Heart left ventricle (tissue), 16 donors: ENCODE data around the gene NEMP1. TPM values are rescaled to one million over a fixed set of nuclear protein-coding genes. Genes with fewer than 3 reads are reported as not detected.

Experiments used
- ATAC-seq, 4 donors: fragments of 200-7000 bp; cut with Tn5 transposase; one replicate each; pipeline ENCODE4 v1.9.1; 2020 to 2022; ENCODE audit warnings: moderate library complexity in 4 of 4, mild to moderate bottlenecking in 3 of 4, moderate number of reproducible peaks in 1 of 4
- DNase-seq, 5 donors: peaks; one replicate each; pipeline ENCODE4 v3.0.0-alpha.2; 2020
- H3K27ac ChIP-seq, 12 donors: fragments of 200-600 bp; sonication (generic) in 4 of 12; one replicate each; pipeline versions ENCODE4 v1.5.0 to v1.8.0; 2016 to 2022; ENCODE audit warnings: mild to moderate bottlenecking in 2 of 12
- H3K27me3 ChIP-seq, 9 donors: fragments of 200-600 bp; sonication (generic) in 2 of 9; one replicate each; pipeline versions ENCODE4 v1.5.1 to v1.8.0; 2016 to 2022; ENCODE audit warnings: mild to moderate bottlenecking in 3 of 9
- H3K36me3 ChIP-seq, 9 donors: fragments of 200-600 bp; sonication (generic) in 2 of 9; one replicate each; pipeline versions ENCODE4 v1.5.0 to v1.8.0; 2018 to 2022; ENCODE audit warnings: mild to moderate bottlenecking in 2 of 9
- H3K4me1 ChIP-seq, 12 donors: fragments of 200-600 bp; sonication (generic) in 4 of 12; one replicate each; pipeline versions ENCODE4 v1.5.0 to v1.8.0; 2016 to 2022; ENCODE audit warnings: mild to moderate bottlenecking in 3 of 12
- H3K4me3 ChIP-seq, 12 donors: fragments of 200-600 bp; sonication (generic) in 4 of 12; one replicate each; pipeline versions ENCODE4 v1.5.0 to v1.8.0; 2017 to 2022; ENCODE audit warnings: mild to moderate bottlenecking in 9 of 12, moderate library complexity in 4 of 12
- H3K9me3 ChIP-seq, 12 donors: fragments of 200-600 bp; sonication (generic) in 4 of 12; one replicate each; pipeline versions ENCODE4 v1.5.0 to v1.8.0; 2016 to 2022; ENCODE audit warnings: mild to moderate bottlenecking in 1 of 12
- CTCF ChIP-seq, 12 donors: fragments of 200-600 bp; sonication (generic) in 4 of 12; IDR thresholded peaks; one replicate each; pipeline versions ENCODE4 v1.5.0 to v1.8.0; 2018 to 2022; ENCODE audit warnings: antibody characterized with exemption in 12 of 12, mild to moderate bottlenecking in 5 of 12
- POLR2A ChIP-seq, 2 donors: fragments of 450-650 bp; IDR thresholded peaks; one replicate each; pipeline ENCODE4 v1.6.1; 2017; ENCODE audit warnings: antibody characterized with exemption in 2 of 2, mild to moderate bottlenecking in 2 of 2, moderate library complexity in 2 of 2
- WGBS, 4 donors: extraction: QIAGEN DNeasy Blood & Tissue Kit in 2 of 4; methylation state at CpG; one replicate each; pipeline versions ENCODE4 v1.1.5 to v1.1.7; 2013 to 2018; 5-methylcytosine and 5-hydroxymethylcytosine counted together
- intact Hi-C, 10 donors: fragments of 100-400 bp; cut with DNase I; formaldehyde crosslinking; loops; one replicate each; pipeline versions ENCODE4 v1.11.1 to v1.14.2; 2022
- polyA plus RNA-seq, 2 donors: library from polyadenylated mRNA; stranded (reverse); fragments of 200-250 nt; gene quantifications; one replicate each; pipeline ENCODE4 v1.2.3, GENCODE V29; 2013
- total RNA-seq, 9 donors: library from RNA; depleted of rRNA in 2 of 9; stranded (reverse); fragments of >200 nt in 2 of 9; fragmentation: NEBNext Ultra II Directional in 3 of 9; extraction: Animal tissue kit (Norgen Biotek cat#: 25700) in 3 of 9; gene quantifications; one replicate each; pipeline versions ENCODE4 v1.1.0 to v1.2.4, GENCODE V29; 2016 to 2023
- donor health status: ischemic (EF 13 %, LVEDD 7.1; RV severe dilation, severe dysfunction).
- donor health status: healthy with polysubstance abuse.
- donor health status: DM: no; HTN: yes; CAD: no.
- donor health status: DM: no; HTN: no; CAD: no.
- donor health status: ischemic (EF 25% LVEDD 6.9; RV normal size, moderate dysfunction).
- donor health status: ischemic (EF 25% LVEDD 5.7; RV mildly dilated, moderate dysfunction).
- donor health status: healthy.
- donor health status: DM: yes; HTN: yes; CAD: no.
- donor health status: ischemic (EF 35%, LVEDD 5.7; RV mildly dilated, moderate dysfunction).
- donor health status: nonischemic (EF 11% LVEDD 7.7; RV severe dilation, severe dysfunction).
- donor health status: DM: yes; HTN: yes; CAD: no.
- donor health status: PGD.
- donor health status: ischemic (EF 29% LVEDD 5.4; RV normal size, mild dysfunction).
- donor health status: nonischemic (EF 23%, LVEDD 6.1; RV moderate dilation, normal function).

NEMP1 gene
- total and polyA plus RNA-seq, 11 donors: 1.4 to 12.0 (median 3.5) TPM

GRCh38 chr12:57087691-57088353, 9.2 kb upstream of the NEMP1 start:
- H3K36me3 ChIP-seq: peaks cover 0 to 25% (median 18%) of the 10 kb centered on the region in 9 donors
- DNase-seq: peak; percentile 89 to 91 (median 90)
- H3K27me3 ChIP-seq: no peaks in the 10 kb centered on the region
- no peaks in the 10 kb centered on the region for H3K9me3 ChIP-seq
- H3K4me3 ChIP-seq: peak overlapping the region; percentile 52 to 97 (median 80)
- H3K27ac ChIP-seq: peak overlapping the region; percentile 93 to 100 (median 99)
- intact Hi-C loops: loop anchor here in 2 of 10 donors (2.0 kb wide), 1 partner anchor 23 kb away; the partner anchor contains the start of gene STAT6 (in 2 of the 2)
- TF ChIP-seq CTCF (IDR thresholded peaks at IDR 0.05) (no peak), POLR2A (IDR thresholded peaks at IDR 0.05) (no peak)
- WGBS, 4 donors: 1 to 2% (median 2%) methylated on average over 21 to 37 of the region's 37 CpGs
- ATAC-seq: peak; percentile 49 to 67 (median 55)
- H3K4me1 ChIP-seq: peaks cover 0 to 63% (median 37%) of the 10 kb centered on the region in 12 donors

- Histone ChIP-seq H3K27ac (peak overlapping the region; percentile 93 to 100 (median 99)), H3K4me1 (peaks cover 0 to 56% (median 35%) of the 10 kb centered on the region in 12 donors), H3K9me3 (no peaks in the 10 kb centered on the region), H3K36me3 (peaks cover 0 to 18% (median 11%) of the 10 kb centered on the region in 9 donors), H3K4me3 (peak overlapping the region; percentile 52 to 97 (median 80)), H3K27me3 (no peaks in the 10 kb centered on the region)
- 0 to 1% (median 1%) methylated on average over 17 to 52 of the region's 52 CpGs for WGBS, 4 donors
- peak in 1 of 2 donors; percentile 63 for TF ChIP-seq POLR2A (IDR thresholded peaks at IDR 0.05)
- TF ChIP-seq CTCF (IDR thresholded peaks at IDR 0.05): peak in 1 of 12 donors; percentile 5
- intact Hi-C loops: loop anchor here in 1 of 10 donors (2.0 kb wide), 1 partner anchor 24 kb away; the partner anchor contains the start of gene STAT6
- DNase-seq: peak; percentile 93 to 96 (median 93)
- peak; percentile 52 to 75 (median 64) for ATAC-seq
Measured at GRCh38 chr12:57087010-57087690, 8.6 kb upstream of the NEMP1 start.

- H3K4me3 ChIP-seq: peak overlapping the region; percentile 52 to 97 (median 80)
- intact Hi-C loops: loop anchor here in 1 of 10 donors (2.0 kb wide), 1 partner anchor 24 kb away; the partner anchor contains the start of gene STAT6
- 2 to 3% (median 2%) methylated on average over 14 of the region's 14 CpGs for WGBS, 4 donors
- peak in 6 of 12 donors; percentile 22 to 57 (median 49) for TF ChIP-seq CTCF (IDR thresholded peaks at IDR 0.05)
- no peak for TF ChIP-seq POLR2A (IDR thresholded peaks at IDR 0.05)
- ATAC-seq (peak in 3 of 4 donors; percentile 5 to 40 (median 14)), DNase-seq (peak; percentile 77 to 83 (median 82))
- H3K27ac ChIP-seq: peak overlapping the region; percentile 93 to 100 (median 99)
- H3K27me3 ChIP-seq: no peaks in the 10 kb centered on the region
- H3K9me3 ChIP-seq: no peaks in the 10 kb centered on the region
- peaks cover 0 to 50% (median 31%) of the 10 kb centered on the region in 12 donors for H3K4me1 ChIP-seq
- peaks cover 0 to 12% (median 5%) of the 10 kb centered on the region in 9 donors for H3K36me3 ChIP-seq
Measured at GRCh38 chr12:57086493-57087009, 8.0 kb upstream of the NEMP1 start.
